Ascending aorta (tissue), 2 donors: ENCODE measurements around the gene PCDHA6. TPM values are rescaled to one million over a fixed set of nuclear protein-coding genes. Genes with fewer than 3 reads are reported as not detected.

Experiments
- DNase-seq, 2 donors: peaks; one replicate each; pipeline ENCODE4 v3.0.0-alpha.2; 2019; ENCODE audit warnings: low spot score in 2 of 2
- H3K27ac ChIP-seq, 2 donors: fragments of 200-600 bp; sonication (generic); one replicate each; pipeline ENCODE4 v1.5.1; 2016 to 2017; ENCODE audit warnings: mild to moderate bottlenecking in 1 of 2
- H3K27me3 ChIP-seq: fragments of 200-600 bp; sonication (generic); one replicate; pipeline ENCODE4 v1.5.1; 2017
- H3K36me3 ChIP-seq, 2 donors: fragments of 200-600 bp; sonication (generic); one replicate each; pipeline ENCODE4 v1.5.1; 2016
- H3K4me1 ChIP-seq, 2 donors: fragments of 200-600 bp; sonication (generic); one replicate each; pipeline ENCODE4 v1.5.1; 2016 to 2017; ENCODE audit warnings: mild to moderate bottlenecking in 1 of 2
- H3K4me3 ChIP-seq, 2 donors: fragments of 200-600 bp; sonication (generic); one replicate each; pipeline ENCODE4 v1.5.1; 2016 to 2017; ENCODE audit warnings: mild to moderate bottlenecking in 1 of 2
- H3K9me3 ChIP-seq, 2 donors: fragments of 200-600 bp; sonication (generic); one replicate each; pipeline ENCODE4 v1.5.1; 2016
- intact Hi-C: fragments of 100-400 bp; cut with DNase I; formaldehyde crosslinking; loops from one replicate; pipeline ENCODE4 v1.15.1; 2023
- total RNA-seq: library from RNA; depleted of rRNA; stranded (reverse); fragments of >200 nt; gene quantifications from one replicate; pipeline ENCODE4 v1.1.0, GENCODE V29; 2016
- TF ChIP-seq, protein P1 (sequence below), 3 experiments: fragments of 200-600 bp in 2 of 3; fragments of 450-650 bp in 1 of 3; sonication (generic) in 2 of 3; IDR thresholded peaks; one replicate each; pipeline ENCODE4 v1.5.1; 2016 to 2019; ENCODE audit warnings: antibody characterized with exemption in 3 of 3, mild to moderate bottlenecking in 1 of 3, moderate library complexity in 1 of 3

PCDHA6 gene
- total RNA-seq, 1 donor from 2014 or later, result not detected

DNA sequence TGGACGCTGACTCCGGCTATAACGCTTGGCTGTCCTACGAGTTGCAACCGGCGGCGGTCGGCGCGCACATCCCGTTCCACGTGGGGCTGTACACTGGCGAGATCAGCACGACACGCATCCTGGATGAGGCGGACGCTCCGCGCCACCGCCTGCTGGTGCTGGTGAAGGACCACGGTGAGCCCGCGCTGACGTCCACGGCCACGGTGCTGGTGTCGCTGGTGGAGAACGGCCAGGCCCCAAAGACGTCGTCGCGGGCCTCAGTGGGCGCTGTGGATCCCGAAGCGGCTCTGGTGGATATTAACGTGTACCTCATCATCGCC, 49.5 kb downstream of the PCDHA6 start:
- no peak overlapping the region for H3K27ac ChIP-seq
- no peak overlapping the region for H3K4me3 ChIP-seq
- peaks cover 17 to 66% of the 10 kb centered on the region in 2 donors for H3K9me3 ChIP-seq
- intact Hi-C loops, result no loop called here
- TF ChIP-seq, protein P1, sequence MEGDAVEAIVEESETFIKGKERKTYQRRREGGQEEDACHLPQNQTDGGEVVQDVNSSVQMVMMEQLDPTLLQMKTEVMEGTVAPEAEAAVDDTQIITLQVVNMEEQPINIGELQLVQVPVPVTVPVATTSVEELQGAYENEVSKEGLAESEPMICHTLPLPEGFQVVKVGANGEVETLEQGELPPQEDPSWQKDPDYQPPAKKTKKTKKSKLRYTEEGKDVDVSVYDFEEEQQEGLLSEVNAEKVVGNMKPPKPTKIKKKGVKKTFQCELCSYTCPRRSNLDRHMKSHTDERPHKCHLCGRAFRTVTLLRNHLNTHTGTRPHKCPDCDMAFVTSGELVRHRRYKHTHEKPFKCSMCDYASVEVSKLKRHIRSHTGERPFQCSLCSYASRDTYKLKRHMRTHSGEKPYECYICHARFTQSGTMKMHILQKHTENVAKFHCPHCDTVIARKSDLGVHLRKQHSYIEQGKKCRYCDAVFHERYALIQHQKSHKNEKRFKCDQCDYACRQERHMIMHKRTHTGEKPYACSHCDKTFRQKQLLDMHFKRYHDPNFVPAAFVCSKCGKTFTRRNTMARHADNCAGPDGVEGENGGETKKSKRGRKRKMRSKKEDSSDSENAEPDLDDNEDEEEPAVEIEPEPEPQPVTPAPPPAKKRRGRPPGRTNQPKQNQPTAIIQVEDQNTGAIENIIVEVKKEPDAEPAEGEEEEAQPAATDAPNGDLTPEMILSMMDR (IDR thresholded peaks at IDR 0.05), result no peak
- no peaks in the 10 kb centered on the region for H3K36me3 ChIP-seq
- no peaks in the 10 kb centered on the region for H3K4me1 ChIP-seq
- no peaks in the 10 kb centered on the region for H3K27me3 ChIP-seq
- DNase-seq, result no peak

Other genes starting within 250 kb of the PCDHA6 start
- 122 TPM for gene CD14, start 194.8 kb upstream of the PCDHA6 start, total RNA-seq
- gene TMCO6, start 188.5 kb upstream of the PCDHA6 start, total RNA-seq, result 87.7 TPM
- gene NDUFA2, start 180.3 kb upstream of the PCDHA6 start, total RNA-seq, result 122 TPM
- 130 TPM for gene IK, start 180.1 kb upstream of the PCDHA6 start, total RNA-seq
- 10.1 TPM for gene WDR55, start 163.1 kb upstream of the PCDHA6 start, total RNA-seq
- 3.5 TPM for gene DND1, start 154.4 kb upstream of the PCDHA6 start, total RNA-seq
- gene HARS1, start 136.6 kb upstream of the PCDHA6 start, total RNA-seq, result 68.6 TPM
- gene HARS2, start 136.5 kb upstream of the PCDHA6 start, total RNA-seq, result 10.7 TPM
- 15.5 TPM for gene ZMAT2, start 127.5 kb upstream of the PCDHA6 start, total RNA-seq
- not detected for gene PCDHA1, start 41.8 kb upstream of the PCDHA6 start, total RNA-seq
- not detected for gene PCDHA2, start 33.1 kb upstream of the PCDHA6 start, total RNA-seq
- gene PCDHA3, start 26.9 kb upstream of the PCDHA6 start, total RNA-seq, result not detected
- not detected for gene PCDHA4, start 20.9 kb upstream of the PCDHA6 start, total RNA-seq
- not detected for gene PCDHA5, start 6.3 kb upstream of the PCDHA6 start, total RNA-seq
- not detected for gene PCDHA7, start 6.3 kb downstream of the PCDHA6 start, total RNA-seq
- gene PCDHA8, start 13.2 kb downstream of the PCDHA6 start, total RNA-seq, result not detected
- gene PCDHA9, start 20.4 kb downstream of the PCDHA6 start, total RNA-seq, result not detected
- gene PCDHA10, start 27.9 kb downstream of the PCDHA6 start, total RNA-seq, result 2.0 TPM
- not detected for gene PCDHA11, start 41.0 kb downstream of the PCDHA6 start, total RNA-seq
- gene PCDHA12, start 47.3 kb downstream of the PCDHA6 start, total RNA-seq, result not detected
- gene PCDHA13, start 54.2 kb downstream of the PCDHA6 start, total RNA-seq, result 0.21 TPM
- gene PCDHAC1, start 98.3 kb downstream of the PCDHA6 start, total RNA-seq, result 0.32 TPM
- gene PCDHAC2, start 138.5 kb downstream of the PCDHA6 start, total RNA-seq, result not detected
- not detected for gene PCDHB1, start 223.4 kb downstream of the PCDHA6 start, total RNA-seq